Superior temporal gyrus (tissue), 1 donor: ENCODE measurements around the gene COA8.

ENCODE experiments used
- DNase-seq: peaks from one replicate; pipeline ENCODE4 v3.0.0-alpha.2; 2016; ENCODE audit errors: extremely low spot score

The COA8 gene

GRCh38 chr14:103562429-103563225 lies at the start of gene COA8, which contains the start of gene BAG5:
TSS of gene COA8 (plus strand) at chr14:103562960. CDS start at chr14:103563002, 42 bp downstream.
TSS of gene BAG5 (minus strand) at chr14:103562657. CDS start at chr14:103561164, 1,493 bp downstream.
- peak; percentile 76 for DNase-seq

- no peak for DNase-seq
Measured at GRCh38 chr14:103514596-103515421, 48.0 kb upstream of the COA8 start.

- DNase-seq: peak; percentile 57
Measured at GRCh38 chr14:103516426-103517173, 46.2 kb upstream of the COA8 start.

GRCh38 chr14:103517174-103517566 lies 45.6 kb upstream of the COA8 start:
- DNase-seq: no peak

GRCh38 chr14:103517721-103518421 lies 44.9 kb upstream of the COA8 start:
- DNase-seq: no peak

GRCh38 chr14:103518422-103519042 lies 44.2 kb upstream of the COA8 start:
- peak; percentile 78 for DNase-seq

GRCh38 chr14:103519043-103519836 lies 43.5 kb upstream of the COA8 start:
- DNase-seq: no peak

- no peak for DNase-seq
Measured at GRCh38 chr14:103519837-103520212, 42.9 kb upstream of the COA8 start.

GRCh38 chr14:103520269-103520656 lies 42.5 kb upstream of the COA8 start:
- no peak for DNase-seq

- peak; percentile 80 for DNase-seq
Measured at GRCh38 chr14:103520657-103521437, 41.9 kb upstream of the COA8 start.

GRCh38 chr14:103521438-103521950 lies 41.3 kb upstream of the COA8 start:
- no peak for DNase-seq

GRCh38 chr14:103521951-103522563 lies 40.7 kb upstream of the COA8 start:
- peak; percentile 8 for DNase-seq

GRCh38 chr14:103522649-103523574 lies 39.8 kb upstream of the COA8 start, which contains the start of gene CKB:
TSS of gene CKB (minus strand) at chr14:103522830. CDS start at chr14:103522493, 337 bp downstream.
- DNase-seq: peak; percentile 93

- DNase-seq: peak; percentile 4
Measured at GRCh38 chr14:103523575-103523954, 39.2 kb upstream of the COA8 start.

GRCh38 chr14:103524002-103524935 lies 38.5 kb upstream of the COA8 start:
- no peak for DNase-seq
